ENCODE measurements around the gene C16orf96.

The C16orf96 gene

DNA sequence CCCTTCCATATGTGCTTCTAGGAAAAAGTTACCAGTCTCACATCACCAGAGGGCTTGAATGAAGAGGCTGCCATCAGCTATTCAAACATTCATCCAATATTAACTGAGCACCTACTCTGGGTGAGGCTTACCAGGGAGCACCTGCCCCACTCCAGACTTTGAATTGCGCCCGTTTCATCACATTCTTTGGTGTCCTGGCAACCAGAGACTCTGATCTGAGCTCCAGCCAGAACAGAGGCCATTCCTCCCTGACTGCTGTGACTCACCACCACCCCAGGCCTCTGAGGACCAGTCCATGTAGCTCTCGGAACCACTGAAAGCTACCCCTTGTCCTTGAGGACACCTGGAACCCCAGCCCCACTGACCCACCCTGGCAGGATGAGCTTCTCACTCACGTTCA, at the start of gene C16orf96:
Gene C16orf96 (plus strand): TSS at position 229 of the 400 bp plus-strand sequence. CDS start 150 bp downstream, at position 379.
- DNase-seq (ENCODE audit: low spot score), result no peak

DNA sequence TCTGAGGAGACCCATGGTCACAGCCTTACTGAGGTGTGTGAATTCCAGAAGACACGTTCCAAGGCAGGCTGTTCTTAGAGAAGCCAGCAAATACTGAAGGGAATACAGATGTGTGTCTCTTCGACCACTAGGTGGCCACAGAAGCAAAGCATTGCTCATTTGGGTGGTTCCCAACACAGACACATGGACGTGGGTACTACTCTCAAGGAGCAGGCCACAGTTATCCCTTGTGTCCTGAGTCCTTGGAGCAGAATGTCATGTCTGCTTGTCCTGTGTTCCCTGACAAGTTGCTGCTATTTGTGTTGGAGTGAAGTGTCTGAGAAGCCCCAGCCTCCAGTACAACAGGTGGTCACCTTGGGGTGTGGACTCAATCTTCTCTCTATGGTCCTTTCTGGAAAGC, 49.7 kb upstream of the C16orf96 start:
- peak; percentile 93 for DNase-seq (ENCODE audit: low spot score)

DNA sequence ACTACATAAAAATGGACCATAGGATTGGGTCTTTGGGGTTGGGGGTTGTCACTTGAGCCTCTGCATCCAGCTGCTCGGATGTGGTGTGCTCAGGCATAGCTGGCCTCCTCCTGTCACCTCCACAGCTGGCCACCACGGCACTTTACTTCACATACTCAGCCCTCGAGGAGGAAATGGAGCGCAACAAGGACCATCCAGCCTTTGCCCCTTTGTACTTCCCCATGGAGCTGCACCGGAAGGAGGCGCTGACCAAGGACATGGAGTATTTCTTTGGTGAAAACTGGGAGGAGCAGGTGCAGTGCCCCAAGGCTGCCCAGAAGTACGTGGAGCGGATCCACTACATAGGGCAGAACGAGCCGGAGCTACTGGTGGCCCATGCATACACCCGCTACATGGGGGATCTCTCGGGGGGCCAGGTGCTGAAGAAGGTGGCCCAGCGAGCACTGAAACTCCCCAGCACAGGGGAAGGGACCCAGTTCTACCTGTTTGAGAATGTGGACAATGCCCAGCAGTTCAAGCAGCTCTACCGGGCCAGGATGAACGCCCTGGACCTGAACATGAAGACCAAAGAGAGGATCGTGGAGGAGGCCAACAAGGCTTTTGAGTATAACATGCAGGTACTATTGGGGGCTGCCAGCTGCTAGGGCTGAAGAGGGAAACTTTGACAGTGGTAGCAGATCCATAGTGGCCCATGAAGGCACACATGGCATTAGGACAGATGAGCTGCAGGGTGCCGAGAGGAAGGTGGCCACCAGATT, 48.4 kb upstream of the C16orf96 start:
- no peak for DNase-seq (ENCODE audit: low spot score)

DNA sequence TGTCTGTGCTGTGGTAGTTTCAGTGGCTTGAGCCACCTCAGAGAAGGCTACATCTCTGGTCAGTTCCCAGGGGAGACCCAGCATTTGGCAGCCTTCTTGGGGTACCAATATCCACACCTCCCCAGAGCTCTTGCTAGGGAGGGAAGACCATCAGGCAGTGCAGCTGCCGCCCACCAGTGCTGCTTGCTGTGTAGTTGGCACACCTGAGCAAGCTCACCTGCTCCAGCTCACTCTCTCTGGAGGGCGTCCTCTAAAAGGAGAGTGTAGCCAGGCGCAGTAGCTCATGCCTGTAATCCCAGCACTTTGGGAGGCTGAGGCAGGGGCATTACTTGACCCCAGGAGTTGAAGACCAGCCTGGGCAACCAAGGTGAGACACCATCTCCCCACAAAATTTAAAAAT, 47.3 kb upstream of the C16orf96 start:
- DNase-seq (ENCODE audit: low spot score), result no peak

DNA sequence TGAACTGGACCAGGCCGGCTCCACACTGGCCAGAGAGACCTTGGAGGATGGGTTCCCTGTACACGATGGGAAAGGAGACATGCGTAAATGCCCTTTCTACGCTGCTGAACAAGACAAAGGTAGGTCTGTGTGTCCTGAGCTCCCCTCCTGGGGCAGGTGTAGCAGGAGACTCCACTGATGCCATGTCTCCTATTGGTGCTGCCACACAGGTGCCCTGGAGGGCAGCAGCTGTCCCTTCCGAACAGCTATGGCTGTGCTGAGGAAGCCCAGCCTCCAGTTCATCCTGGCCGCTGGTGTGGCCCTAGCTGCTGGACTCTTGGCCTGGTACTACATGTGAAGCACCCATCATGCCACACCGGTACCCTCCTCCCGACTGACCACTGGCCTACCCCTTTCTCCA, 46.7 kb upstream of the C16orf96 start:
- DNase-seq (ENCODE audit: low spot score), result no peak

DNA sequence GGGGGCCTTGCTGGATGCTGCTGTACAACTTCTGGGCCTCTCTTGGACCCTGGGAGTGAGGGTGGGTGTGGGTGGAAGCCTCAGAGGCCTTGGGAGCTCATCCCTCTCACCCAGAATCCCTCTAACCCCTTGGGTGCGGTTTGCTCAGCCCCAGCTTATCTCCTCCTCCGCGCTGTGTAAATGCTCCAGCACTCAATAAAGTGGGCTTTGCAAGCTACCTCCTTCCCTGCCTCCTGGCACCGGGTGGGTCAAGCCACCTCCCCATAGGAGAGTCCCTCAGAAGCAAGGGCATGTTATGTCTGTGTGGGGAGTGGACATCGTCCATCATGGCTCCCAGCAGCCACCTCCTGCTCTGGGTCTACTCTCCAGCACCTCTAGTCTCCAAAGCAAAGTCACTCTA, 46.0 kb upstream of the C16orf96 start:
- DNase-seq (ENCODE audit: low spot score), result no peak

DNA sequence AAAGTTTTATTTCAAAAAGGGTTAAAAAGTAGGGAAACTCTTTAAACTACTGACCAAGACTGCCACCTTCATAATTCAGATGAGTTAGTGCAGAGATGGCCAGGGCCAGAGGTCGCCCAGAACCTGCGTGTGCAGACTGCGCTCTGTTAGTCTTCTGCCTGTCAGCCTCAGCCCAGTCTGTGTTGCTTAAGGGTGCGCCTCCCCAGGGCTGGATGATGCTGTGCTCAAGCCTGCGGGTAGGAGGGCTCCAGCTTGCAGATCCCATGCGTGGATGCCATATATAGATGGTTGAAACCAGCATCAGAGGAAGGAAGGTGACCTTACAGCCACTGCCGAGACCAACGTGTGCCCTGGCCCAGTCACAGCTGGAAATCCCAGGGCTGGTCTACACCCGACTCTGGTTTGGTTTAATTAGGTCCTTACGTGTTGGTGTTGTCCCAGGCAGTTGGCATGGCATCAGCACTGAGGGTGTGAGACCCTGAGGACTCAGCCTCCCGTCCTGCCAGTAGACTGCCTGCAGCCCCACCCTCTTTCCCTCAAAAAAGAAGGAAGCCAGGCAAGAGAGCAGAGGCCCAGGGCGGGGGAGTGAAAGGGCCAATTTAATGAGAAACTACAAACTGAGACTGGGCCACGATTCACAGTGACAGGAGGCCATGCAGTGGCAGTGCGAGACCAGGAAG, 45.3 kb upstream of the C16orf96 start:
- DNase-seq (ENCODE audit: low spot score), result no peak

DNA sequence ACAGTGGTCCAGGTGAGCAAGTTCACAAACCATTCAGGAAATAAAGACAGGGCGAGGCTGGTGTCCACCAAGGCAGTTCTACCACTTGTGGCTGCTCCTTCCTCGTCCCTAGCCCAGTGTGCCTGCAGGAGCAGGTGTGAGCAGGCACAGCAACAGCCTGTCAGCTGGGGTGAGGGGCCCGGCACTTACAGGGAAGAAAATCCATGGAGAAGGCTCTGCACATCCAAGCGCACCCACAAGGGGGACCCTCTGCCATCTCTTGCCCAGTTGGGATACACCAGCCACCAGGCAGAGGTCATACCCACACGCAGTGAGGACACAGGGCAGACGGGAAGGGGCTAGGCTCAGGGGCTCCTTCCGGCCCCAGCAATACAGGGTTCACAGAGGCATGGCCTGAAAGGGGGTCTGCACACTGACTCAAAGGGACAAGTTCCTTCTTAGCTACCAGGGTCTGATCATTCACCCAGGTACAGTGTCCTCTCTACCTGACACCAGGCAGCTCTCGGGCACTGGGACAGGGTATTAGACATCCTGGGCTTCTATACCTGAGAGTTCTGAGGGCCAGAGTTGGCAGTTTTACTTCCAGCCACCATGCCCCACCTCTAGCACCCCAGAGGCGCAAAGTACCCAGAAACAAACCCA, 44.6 kb upstream of the C16orf96 start:
- DNase-seq (ENCODE audit: low spot score), result peak; percentile 75

DNA sequence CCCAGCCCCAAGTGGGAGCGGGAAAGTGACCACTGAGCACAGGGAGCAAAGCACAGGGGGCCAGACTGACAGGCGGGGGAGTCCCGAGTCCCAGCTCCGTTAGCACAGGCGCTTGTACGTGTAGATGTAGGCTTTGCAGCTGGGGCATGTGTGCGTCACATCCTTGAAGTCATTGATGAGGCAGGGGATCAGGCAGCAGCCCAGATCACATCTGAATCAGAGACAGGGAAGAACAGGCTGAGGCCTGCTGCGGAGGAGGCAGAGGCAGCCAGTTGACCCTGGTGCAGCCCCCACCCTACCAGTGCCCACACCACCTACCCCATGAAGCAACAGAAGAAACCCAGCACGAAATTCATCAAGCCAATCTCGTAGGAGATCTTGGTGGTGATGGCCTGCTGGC, 43.7 kb upstream of the C16orf96 start:
- no peak for DNase-seq (ENCODE audit: low spot score)

DNA sequence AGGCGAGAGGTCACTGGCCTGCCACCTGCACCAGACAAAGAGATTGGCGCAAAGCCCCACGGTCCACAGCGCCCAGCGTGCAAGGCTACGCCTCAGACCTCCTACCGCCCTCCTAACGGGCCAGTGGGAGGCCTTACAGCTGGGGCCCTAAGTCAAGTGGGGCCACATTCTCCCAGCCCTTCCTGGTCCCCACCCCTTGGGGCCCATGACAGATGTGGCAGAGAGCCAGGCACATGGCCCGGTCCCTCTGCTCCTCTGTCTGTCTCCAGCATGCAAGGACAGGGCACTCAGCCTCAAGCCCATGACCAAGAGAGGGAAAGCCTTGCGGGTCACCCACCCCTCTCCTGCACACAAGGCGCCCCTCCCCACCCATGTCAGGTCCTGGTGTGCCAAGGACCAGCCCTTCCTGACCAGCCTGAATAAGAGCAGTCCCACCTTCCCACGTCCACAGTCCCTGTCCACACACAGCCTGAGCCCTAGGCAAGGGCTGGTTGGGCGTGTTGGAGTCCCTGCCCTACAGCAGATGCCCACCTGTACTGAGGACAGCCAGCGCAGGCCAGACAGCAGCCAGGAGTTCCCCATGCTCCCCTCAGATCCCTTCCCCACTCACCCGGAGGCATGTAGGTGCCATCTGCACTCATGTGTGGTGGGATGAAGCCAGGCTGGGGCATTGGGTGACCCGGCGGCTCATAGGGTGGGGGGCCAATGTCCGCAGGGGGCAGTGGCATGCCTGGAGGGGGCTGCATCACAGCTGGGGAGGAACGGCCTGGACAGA, 42.9 kb upstream of the C16orf96 start:
- DNase-seq (ENCODE audit: low spot score), result no peak

DNA sequence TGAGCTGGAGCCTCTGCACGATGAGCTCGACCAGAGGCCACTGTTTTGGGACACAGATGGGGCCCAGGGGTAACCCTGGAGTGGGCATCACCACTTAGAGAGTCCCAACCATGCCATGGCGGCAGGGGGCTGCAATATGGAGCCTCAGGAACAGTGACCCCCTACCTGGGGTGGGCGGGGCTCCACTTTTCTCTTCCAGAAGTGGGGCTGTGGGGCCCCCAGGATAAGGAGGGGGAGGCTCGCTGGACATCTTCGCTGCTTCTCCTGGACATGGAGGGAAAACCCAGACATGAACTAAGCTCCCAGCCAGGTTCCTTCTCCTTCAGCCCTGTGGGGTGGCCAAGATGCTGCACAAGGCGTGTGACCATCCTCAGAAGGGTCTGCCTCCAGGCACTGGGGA, 42.3 kb upstream of the C16orf96 start:
- no peak for DNase-seq (ENCODE audit: low spot score)

DNA sequence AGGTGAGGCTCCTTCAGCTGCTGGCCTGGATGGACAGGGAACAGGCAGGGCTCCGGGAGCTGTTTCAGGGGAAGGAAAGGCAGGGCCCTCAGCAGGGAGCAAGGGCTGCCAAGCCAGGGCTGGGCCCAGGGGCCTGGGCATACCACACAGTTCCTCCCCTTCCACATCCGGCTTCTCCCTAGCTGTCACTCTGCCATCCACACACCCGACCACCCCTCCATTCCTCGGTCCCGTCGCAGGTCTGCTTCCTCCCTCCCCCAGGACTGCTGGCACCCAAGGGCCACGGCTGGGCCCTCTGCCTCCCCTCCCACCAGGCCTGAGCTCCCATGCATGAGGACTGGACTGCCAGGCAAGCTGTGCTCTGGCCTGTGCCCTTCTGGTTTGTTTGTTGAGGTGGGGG, 41.5 kb upstream of the C16orf96 start:
- DNase-seq (ENCODE audit: low spot score), result no peak

DNA sequence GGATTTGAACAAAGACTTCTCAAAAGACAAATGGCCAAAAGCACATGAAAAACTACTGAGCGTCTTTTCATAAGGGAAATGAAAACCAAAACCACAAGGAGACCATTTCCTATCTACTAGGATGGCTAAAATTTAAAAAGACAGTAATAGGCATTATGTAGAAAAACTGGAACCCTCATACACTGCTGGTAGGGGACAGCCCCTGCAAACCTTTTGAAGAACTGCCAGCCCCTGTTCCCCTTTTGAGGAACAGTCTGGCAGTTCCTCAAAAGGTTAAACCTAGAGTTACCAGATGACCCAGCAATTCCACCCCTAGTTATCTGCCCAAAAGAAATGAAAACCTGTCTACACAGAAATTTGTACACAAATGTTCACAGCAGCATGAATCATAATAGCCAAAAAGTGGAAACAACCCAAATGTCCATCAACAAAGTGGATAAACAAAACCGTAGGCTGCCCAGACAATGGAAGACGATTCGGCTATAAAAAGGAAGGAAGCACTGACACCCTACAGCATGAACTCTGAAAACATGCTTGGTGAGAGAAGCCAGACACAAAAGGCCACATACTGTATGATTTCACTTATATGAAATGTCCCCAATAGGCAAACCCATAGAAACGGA, 40.4 kb upstream of the C16orf96 start:
- no peak for DNase-seq (ENCODE audit: low spot score)

DNA sequence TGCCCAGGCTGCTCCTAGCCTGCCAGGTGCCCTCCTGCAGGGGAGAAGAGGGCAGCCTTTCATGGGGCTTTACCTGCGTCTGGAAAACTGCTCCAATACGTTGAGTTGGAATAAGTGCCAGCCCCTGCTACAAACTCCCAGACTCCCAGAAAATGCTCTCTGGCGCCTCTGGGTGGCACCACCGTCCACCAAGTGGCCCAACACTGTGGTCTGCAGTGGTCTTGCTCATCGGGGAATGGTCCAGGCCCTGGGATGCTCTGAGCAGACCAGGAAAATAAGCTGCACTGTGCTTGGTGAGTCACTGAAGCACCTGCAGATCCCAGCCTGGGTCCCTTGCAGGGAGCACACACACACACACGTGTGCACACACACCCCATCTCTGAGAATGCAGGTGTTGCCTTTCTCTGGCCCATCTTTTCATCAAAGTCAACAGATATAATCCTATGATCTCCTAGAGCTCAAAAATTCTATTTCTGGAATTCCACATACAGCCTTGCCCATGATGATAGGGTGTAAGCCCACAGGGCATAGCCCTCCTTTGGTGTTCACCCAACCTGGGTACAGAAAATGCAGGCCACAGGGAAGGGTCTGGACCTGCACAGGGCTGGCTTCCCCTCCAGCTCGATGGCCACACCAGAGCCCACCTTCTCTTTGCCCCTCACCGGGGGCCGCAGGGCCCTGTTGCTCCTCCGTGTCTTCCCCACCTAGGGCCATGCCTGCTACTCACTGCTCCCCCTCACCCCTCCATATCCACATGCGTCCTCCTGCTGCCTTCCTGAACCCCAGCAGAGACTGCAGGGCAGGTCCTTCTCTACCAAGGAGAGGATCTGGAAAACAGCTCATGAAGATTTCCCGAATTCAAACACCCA, 38.1 kb upstream of the C16orf96 start:
- peak; percentile 88 for DNase-seq (ENCODE audit: low spot score)

DNA sequence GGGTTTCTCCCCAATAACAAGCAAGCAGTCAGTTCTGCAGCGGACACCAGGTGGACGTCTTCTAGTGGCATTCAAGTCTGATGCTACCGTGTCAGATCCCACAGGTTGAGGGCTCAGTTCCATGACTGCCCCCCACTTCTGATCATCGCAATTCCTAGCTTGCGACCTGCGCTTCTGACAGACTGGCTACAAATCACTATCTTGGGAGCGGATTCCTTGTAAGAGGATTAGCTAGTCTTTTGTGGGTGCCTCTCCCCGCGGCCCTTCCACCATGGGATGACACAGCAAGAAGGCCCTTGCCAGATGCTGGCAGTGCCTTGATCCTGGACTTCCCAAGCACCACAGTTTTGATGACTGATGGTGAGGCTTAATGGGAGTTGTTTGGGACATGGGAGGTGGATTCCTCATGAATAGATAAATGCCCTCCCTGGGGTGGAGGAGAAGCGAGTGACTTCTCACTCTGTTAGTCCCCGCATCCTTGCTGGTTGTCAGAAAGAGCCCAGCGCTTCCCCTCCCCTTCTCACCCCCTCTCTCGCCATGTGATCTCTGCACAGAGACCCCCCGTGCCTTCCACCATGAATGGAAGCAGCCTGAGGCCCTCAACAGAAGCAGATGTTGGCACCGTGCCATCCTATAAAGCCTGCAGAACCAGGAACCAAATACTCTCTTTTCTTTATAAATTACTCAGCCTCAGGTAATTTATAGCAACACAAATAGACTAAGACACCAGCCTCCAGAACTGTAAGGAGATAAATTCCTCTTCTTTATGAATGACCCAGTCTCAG, 36.7 kb upstream of the C16orf96 start:
- no peak for DNase-seq (ENCODE audit: low spot score)

DNA sequence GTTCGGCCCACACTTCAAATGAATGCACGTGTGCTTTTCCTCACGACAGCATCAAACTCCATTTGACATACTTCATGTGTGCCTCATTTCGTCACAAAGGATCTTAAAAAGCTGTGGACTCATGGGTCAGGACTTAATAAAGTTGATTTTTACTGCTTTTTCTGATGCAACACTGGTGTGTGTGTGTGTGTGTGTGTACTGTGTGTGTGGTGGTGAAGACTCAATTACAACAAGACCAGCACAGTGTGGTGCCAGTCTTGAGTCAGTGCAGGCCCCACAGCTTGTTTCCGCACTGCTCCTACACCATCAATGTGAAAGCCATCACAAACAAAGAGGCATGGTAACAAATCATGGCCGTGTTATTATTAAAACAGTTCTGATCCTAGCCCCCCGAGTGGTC, 35.2 kb upstream of the C16orf96 start:
- DNase-seq (ENCODE audit: low spot score), result no peak

DNA sequence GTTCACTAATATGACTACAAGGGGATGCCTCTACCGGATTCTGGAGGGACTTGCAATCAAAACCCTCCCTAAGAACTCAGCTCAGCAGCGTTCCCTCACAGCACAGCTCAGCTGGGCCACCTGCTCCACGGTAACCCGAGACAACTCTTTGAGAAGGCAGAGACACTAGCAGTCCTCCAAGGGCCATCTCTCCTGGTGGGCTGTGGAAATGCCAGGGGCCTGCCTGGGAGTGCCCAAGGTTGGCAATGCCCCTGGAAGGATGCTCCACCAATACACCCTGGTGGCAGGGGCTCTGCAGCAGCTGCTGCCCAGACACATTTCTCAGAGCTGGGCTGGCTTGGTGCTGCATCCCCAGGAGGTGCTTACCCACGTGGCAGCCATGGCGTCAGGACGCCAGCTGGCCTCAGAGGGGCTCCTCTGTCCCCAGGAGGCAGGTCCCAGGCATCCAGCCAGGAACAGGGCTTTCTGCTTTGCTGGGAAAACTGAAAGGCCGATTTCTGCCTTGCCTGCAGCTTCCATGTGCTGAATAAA, 34.0 kb upstream of the C16orf96 start:
- peak; percentile 86 for DNase-seq (ENCODE audit: low spot score)

DNA sequence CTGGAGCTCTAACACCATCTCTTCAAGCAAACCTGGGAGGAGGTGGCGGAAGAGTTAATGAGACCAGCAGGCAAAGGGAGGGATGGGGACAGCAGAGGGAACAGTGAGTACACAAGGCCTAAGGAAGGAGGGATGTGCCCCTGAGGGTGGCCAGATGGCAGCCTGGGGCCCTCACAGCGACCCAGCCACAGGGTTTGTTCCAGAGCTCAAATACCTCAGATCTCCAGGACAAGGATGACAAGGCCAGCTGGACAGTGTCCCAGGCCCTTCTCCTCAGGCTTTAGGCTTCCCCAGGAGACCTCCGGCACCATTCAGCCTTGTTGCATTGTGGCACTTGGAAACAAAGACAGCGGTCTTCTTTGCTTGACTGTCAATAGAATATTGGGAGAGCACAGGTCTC, 32.5 kb upstream of the C16orf96 start:
- DNase-seq (ENCODE audit: low spot score), result peak; percentile 93

DNA sequence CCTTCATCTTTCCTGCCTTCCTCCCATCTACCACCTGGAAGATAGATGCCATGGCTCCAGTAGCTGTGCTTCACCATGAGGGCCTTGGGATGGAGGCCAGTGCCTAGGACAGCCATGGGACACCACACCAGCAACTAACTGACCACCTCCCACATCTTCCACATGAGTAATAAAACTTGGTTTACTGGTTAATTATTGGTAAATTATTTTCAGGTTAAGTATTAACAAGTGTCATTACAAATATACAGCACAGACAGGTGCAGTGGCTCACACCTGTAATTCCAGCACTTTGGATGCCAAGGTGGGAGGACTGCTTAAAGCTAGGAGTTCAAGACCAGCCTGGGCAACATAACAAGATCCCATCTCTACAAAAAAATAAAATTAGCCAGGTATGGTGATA, 31.6 kb upstream of the C16orf96 start:
- no peak for DNase-seq (ENCODE audit: low spot score)

DNA sequence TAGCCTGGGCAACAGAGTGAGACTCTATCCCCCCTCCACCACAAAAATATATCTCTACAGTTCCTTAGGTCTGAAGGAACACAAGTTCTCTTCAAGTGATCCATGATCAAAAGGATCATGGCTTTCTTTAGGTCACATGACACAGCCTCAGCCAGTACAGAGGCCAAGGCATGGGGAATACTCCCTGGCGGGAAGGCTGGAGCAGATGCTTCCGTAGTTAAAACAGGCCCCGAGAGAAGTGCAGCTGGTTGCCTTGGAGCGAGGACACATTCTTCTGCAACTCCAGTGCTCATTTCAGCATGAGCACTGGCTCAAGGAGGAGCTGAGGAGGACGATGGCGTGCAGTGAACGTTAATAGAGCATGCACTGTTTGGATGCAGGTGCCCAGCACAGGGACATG, 31.1 kb upstream of the C16orf96 start:
- no peak for DNase-seq (ENCODE audit: low spot score)
